Neutrophil (primary cell): ENCODE data around the gene DMKN.

Experiments used
- H3K27ac ChIP-seq: fragments of 200-600 bp; sonication (generic); 2 replicates; pipeline ENCODE4 v1.5.1; 2016; ENCODE audit warnings: mild to moderate bottlenecking, moderate library complexity
- H3K27me3 ChIP-seq: fragments of 200-600 bp; sonication (generic); 2 replicates; pipeline ENCODE4 v1.6.0; 2016; ENCODE audit warnings: mild to moderate bottlenecking
- H3K36me3 ChIP-seq: fragments of 200-600 bp; sonication (generic); 2 replicates; pipeline ENCODE4 v1.5.1; 2017
- H3K4me1 ChIP-seq, 2 experiments: fragments of 200-600 bp in 1 of 2; sonication (generic) in 1 of 2; 1 replicate in 1 of 2; 2 replicates in 1 of 2; pipeline versions ENCODE4 v1.5.1 to v1.6.1; 2013 to 2016; ENCODE audit warnings: low read depth in 1 of 2, low read length in 1 of 2, mild to moderate bottlenecking in 1 of 2, moderate library complexity in 1 of 2; ENCODE audit not compliant: control insufficient read depth in 1 of 2, insufficient read depth in 1 of 2
- H3K4me3 ChIP-seq, 2 experiments: fragments of 200-600 bp in 1 of 2; sonication (generic) in 1 of 2; 1 replicate in 1 of 2; 2 replicates in 1 of 2; pipeline ENCODE4 v1.5.1; 2013 to 2016; ENCODE audit warnings: low read depth in 1 of 2, low read length in 1 of 2, mild to moderate bottlenecking in 1 of 2, moderate library complexity in 1 of 2
- H3K9me3 ChIP-seq: fragments of 200-600 bp; sonication (generic); 2 replicates; pipeline ENCODE4 v1.5.1; 2016
- CTCF ChIP-seq: fragments of 200-600 bp; sonication (generic); IDR thresholded peaks from 2 replicates; pipeline ENCODE4 v1.5.1; 2016; ENCODE audit warnings: antibody characterized with exemption

DMKN gene

GRCh38 chr19:35540356-35540927, 27.0 kb upstream of the DMKN start:
- no peak for TF ChIP-seq CTCF
- Histone ChIP-seq H3K36me3 (no peaks in the 10 kb centered on the region), H3K4me1 (peaks cover 6% of the 10 kb centered on the region in 2 experiments), H3K9me3 (no peaks in the 10 kb centered on the region), H3K4me3 (no peak overlapping the region), H3K27me3 (peaks cover 14% of the 10 kb centered on the region), H3K27ac (no peak overlapping the region)

- H3K27me3 ChIP-seq = peaks cover 19% of the 10 kb centered on the region
Measured at GRCh38 chr19:35539850-35540249, 26.4 kb upstream of the DMKN start.

GRCh38 chr19:35539314-35539713, 25.9 kb upstream of the DMKN start:
- Histone ChIP-seq H3K27me3 (peaks cover 25% of the 10 kb centered on the region), H3K4me3 (no peak overlapping the region), H3K4me1 (no peaks in the 10 kb centered on the region), H3K36me3 (no peaks in the 10 kb centered on the region), H3K9me3 (no peaks in the 10 kb centered on the region), H3K27ac (no peak overlapping the region)
- TF ChIP-seq CTCF = no peak

More at GRCh38 chr19:35539850-35540249, 26.4 kb upstream of the DMKN start:
- no peak overlapping the region for H3K4me3 ChIP-seq
- H3K27ac ChIP-seq = no peak overlapping the region
- H3K9me3 ChIP-seq = no peaks in the 10 kb centered on the region
- peaks cover 2% of the 10 kb centered on the region in 2 experiments for H3K4me1 ChIP-seq
- TF ChIP-seq CTCF = no peak
- no peaks in the 10 kb centered on the region for H3K36me3 ChIP-seq

- no peak overlapping the region for H3K27ac ChIP-seq
- peaks cover 62% of the 10 kb centered on the region for H3K27me3 ChIP-seq
- H3K9me3 ChIP-seq = no peaks in the 10 kb centered on the region
- TF ChIP-seq CTCF = no peak
- H3K4me3 ChIP-seq = no peak overlapping the region
- H3K36me3 ChIP-seq = no peaks in the 10 kb centered on the region
- H3K4me1 ChIP-seq = no peaks in the 10 kb centered on the region
Measured at GRCh38 chr19:35534803-35535480, 21.5 kb upstream of the DMKN start.

- no peak for TF ChIP-seq CTCF
- H3K4me3 ChIP-seq = no peak overlapping the region
- no peak overlapping the region for H3K27ac ChIP-seq
- peaks cover 72% of the 10 kb centered on the region for H3K27me3 ChIP-seq
- H3K4me1 ChIP-seq = no peaks in the 10 kb centered on the region
- no peaks in the 10 kb centered on the region for H3K36me3 ChIP-seq
- H3K9me3 ChIP-seq = no peaks in the 10 kb centered on the region
Measured at GRCh38 chr19:35533822-35534392, 20.5 kb upstream of the DMKN start.
